SJSA1 (cell line): Measurements from ENCODE around the gene FAM236A. TPM values are rescaled to one million over a fixed set of nuclear protein-coding genes. Genes with fewer than 3 reads are reported as not detected.
"Not testable (repeated sequence)": the region's sequence is repeated elsewhere in the genome, so short reads cannot be mapped to it uniquely, and the experiment has no call there.

Source experiments
- DNase-seq, 2 experiments: peaks; one replicate each; pipeline ENCODE4 v3.0.0-alpha.2; 2015 to 2020; ENCODE audit warnings: low spot score in 2 of 2, low read depth in 1 of 2
- H3K27ac ChIP-seq: fragments of 250-450 bp; sonication (Bioruptor Pico); 2 replicates; pipeline ENCODE4 v1.5.1; 2020; ENCODE audit warnings: mild to moderate bottlenecking, moderate library complexity
- H3K27me3 ChIP-seq: fragments of 250-450 bp; sonication (Bioruptor Pico); replicated peaks from 2 replicates; pipeline ENCODE4 v1.5.1; 2020; ENCODE audit warnings: mild to moderate bottlenecking, moderate library complexity
- H3K36me3 ChIP-seq: fragments of 250-450 bp; sonication (Bioruptor Pico); 2 replicates; pipeline ENCODE4 v1.5.1; 2020; ENCODE audit warnings: mild to moderate bottlenecking
- H3K4me1 ChIP-seq: fragments of 250-450 bp; sonication (Bioruptor Pico); replicated peaks from 2 replicates; pipeline ENCODE4 v1.6.1; 2021; ENCODE audit warnings: mild to moderate bottlenecking
- H3K4me3 ChIP-seq: fragments of 250-450 bp; sonication (Bioruptor Pico); 2 replicates; pipeline ENCODE4 v1.5.1; 2020; ENCODE audit warnings: mild to moderate bottlenecking
- H3K9me3 ChIP-seq: fragments of 250-450 bp; sonication (Bioruptor Pico); replicated peaks from 2 replicates; pipeline ENCODE4 v1.5.1; 2020; ENCODE audit warnings: mild to moderate bottlenecking
- total RNA-seq: library from RNA; depleted of rRNA; stranded (reverse); fragments of >200 nt; shearing (Covaris generic); gene quantifications from 2 replicates; pipeline ENCODE4 v1.2.3, GENCODE V29; 2014; rRNA removed

FAM236A gene
- total RNA-seq, result not detected in 2 replicates

- H3K4me1 ChIP-seq, DNase-seq, H3K9me3 ChIP-seq, H3K36me3 ChIP-seq, H3K4me3 ChIP-seq, H3K27me3 ChIP-seq, H3K27ac ChIP-seq: not testable (repeated sequence)
Observed at GRCh38 chrX:72937906-72938305, at the start of gene FAM236A. Gene FAM236A, plus strand, starts transcription at chrX:72938206. Its CDS starts 57 bp downstream, at chrX:72938263.

GRCh38 chrX:72889740-72890139 is 48.3 kb upstream of the FAM236A start:
- not testable (repeated sequence) for H3K36me3 ChIP-seq, H3K27me3 ChIP-seq, H3K9me3 ChIP-seq, H3K27ac ChIP-seq, H3K4me3 ChIP-seq, H3K4me1 ChIP-seq, DNase-seq

- H3K27me3 ChIP-seq, H3K27ac ChIP-seq, H3K36me3 ChIP-seq, DNase-seq, H3K4me1 ChIP-seq, H3K4me3 ChIP-seq, H3K9me3 ChIP-seq: not testable (repeated sequence)
Observed at GRCh38 chrX:72912315-72912714, 25.7 kb upstream of the FAM236A start, which contains the start of gene FAM236C. Gene FAM236C, plus strand, starts transcription at chrX:72912615. Its CDS starts 100 bp downstream, at chrX:72912715.

- not testable (repeated sequence) for DNase-seq, H3K27me3 ChIP-seq
Observed at GRCh38 chrX:72916096-72916495, 21.9 kb upstream of the FAM236A start.

GRCh38 chrX:72932283-72932682 is 5.7 kb upstream of the FAM236A start:
- not testable (repeated sequence) for H3K36me3 ChIP-seq, H3K4me3 ChIP-seq, H3K4me1 ChIP-seq, H3K27me3 ChIP-seq, H3K27ac ChIP-seq, H3K9me3 ChIP-seq, DNase-seq

More at GRCh38 chrX:72916096-72916495, 21.9 kb upstream of the FAM236A start:
- not testable (repeated sequence) for H3K4me1 ChIP-seq, H3K27ac ChIP-seq, H3K4me3 ChIP-seq, H3K9me3 ChIP-seq, H3K36me3 ChIP-seq

GRCh38 chrX:72936455-72936854 is 1.6 kb upstream of the FAM236A start:
- not testable (repeated sequence) for H3K4me1 ChIP-seq, H3K27ac ChIP-seq

GRCh38 chrX:72936882-72937455 is 1.0 kb upstream of the FAM236A start:
- not testable (repeated sequence) for H3K27ac ChIP-seq, DNase-seq

More at GRCh38 chrX:72936455-72936854, 1.6 kb upstream of the FAM236A start:
- H3K27me3 ChIP-seq, H3K4me3 ChIP-seq, H3K36me3 ChIP-seq, DNase-seq, H3K9me3 ChIP-seq: not testable (repeated sequence)

GRCh38 chrX:72942272-72942671 is 4.3 kb downstream of the FAM236A start:
- H3K36me3 ChIP-seq, H3K4me3 ChIP-seq, H3K27me3 ChIP-seq, H3K27ac ChIP-seq, DNase-seq, H3K4me1 ChIP-seq, H3K9me3 ChIP-seq: not testable (repeated sequence)

More at GRCh38 chrX:72936882-72937455, 1.0 kb upstream of the FAM236A start:
- not testable (repeated sequence) for H3K27me3 ChIP-seq, H3K4me1 ChIP-seq, H3K36me3 ChIP-seq, H3K4me3 ChIP-seq, H3K9me3 ChIP-seq

GRCh38 chrX:72943035-72943818 is 5.2 kb downstream of the FAM236A start:
- H3K27me3 ChIP-seq, H3K9me3 ChIP-seq, H3K27ac ChIP-seq, DNase-seq, H3K4me3 ChIP-seq, H3K4me1 ChIP-seq, H3K36me3 ChIP-seq: not testable (repeated sequence)

GRCh38 chrX:72943819-72944169 is 5.8 kb downstream of the FAM236A start, which contains the start of gene DMRTC1:
Gene DMRTC1, minus strand, starts transcription at chrX:72943837. Its CDS starts 68,143 bp downstream, at chrX:72875694.
- not testable (repeated sequence) for H3K4me3 ChIP-seq, H3K4me1 ChIP-seq, H3K36me3 ChIP-seq, H3K27ac ChIP-seq, H3K27me3 ChIP-seq, H3K9me3 ChIP-seq, DNase-seq

GRCh38 chrX:72959971-72960370 is 22.0 kb downstream of the FAM236A start:
- DNase-seq, H3K27ac ChIP-seq, H3K4me3 ChIP-seq, H3K4me1 ChIP-seq, H3K36me3 ChIP-seq, H3K27me3 ChIP-seq, H3K9me3 ChIP-seq: not testable (repeated sequence)

GRCh38 chrX:72971859-72972258 is 33.9 kb downstream of the FAM236A start:
- not testable (repeated sequence) for H3K27me3 ChIP-seq, H3K9me3 ChIP-seq, DNase-seq, H3K27ac ChIP-seq, H3K4me1 ChIP-seq, H3K36me3 ChIP-seq, H3K4me3 ChIP-seq

- H3K27me3 ChIP-seq, H3K36me3 ChIP-seq, H3K4me3 ChIP-seq, H3K4me1 ChIP-seq, H3K27ac ChIP-seq, DNase-seq, H3K9me3 ChIP-seq: not testable (repeated sequence)
Observed at GRCh38 chrX:72974885-72975284, 36.9 kb downstream of the FAM236A start.

- H3K4me1 ChIP-seq, H3K27me3 ChIP-seq, H3K4me3 ChIP-seq, DNase-seq, H3K36me3 ChIP-seq, H3K27ac ChIP-seq, H3K9me3 ChIP-seq: not testable (repeated sequence)
Observed at GRCh38 chrX:72980894-72981469, 43.0 kb downstream of the FAM236A start.
